HUES6 (cell line): Measurements from ENCODE around the gene FGF14.

Source experiments
- H3K27ac ChIP-seq: 2 replicates; pipeline ENCODE4 v1.7.0; 2013; ENCODE audit warnings: low read depth, mild to moderate bottlenecking, low read length, inconsistent platforms
- H3K27me3 ChIP-seq: 2 replicates; pipeline ENCODE4 v1.6.1; 2013; ENCODE audit warnings: low read length; ENCODE audit not compliant: control insufficient read depth, insufficient read depth
- H3K36me3 ChIP-seq: 2 replicates; pipeline ENCODE4 v1.6.1; 2013; ENCODE audit warnings: low read length; ENCODE audit not compliant: control insufficient read depth, insufficient read depth
- H3K4me1 ChIP-seq: 2 replicates; pipeline ENCODE4 v1.6.1; 2013; ENCODE audit warnings: low read length; ENCODE audit not compliant: control insufficient read depth, insufficient read depth
- H3K4me3 ChIP-seq: 2 replicates; pipeline ENCODE4 v1.5.1; 2013; ENCODE audit warnings: low read depth, low read length
- H3K9ac ChIP-seq: one replicate; pipeline ENCODE4 v1.6.1; 2013; ENCODE audit warnings: mild to moderate bottlenecking, low read length
- H3K9me3 ChIP-seq: 2 replicates; pipeline ENCODE4 v1.6.1; 2013; ENCODE audit warnings: low read depth, low read length; ENCODE audit not compliant: control insufficient read depth, insufficient read depth

FGF14 gene

DNA sequence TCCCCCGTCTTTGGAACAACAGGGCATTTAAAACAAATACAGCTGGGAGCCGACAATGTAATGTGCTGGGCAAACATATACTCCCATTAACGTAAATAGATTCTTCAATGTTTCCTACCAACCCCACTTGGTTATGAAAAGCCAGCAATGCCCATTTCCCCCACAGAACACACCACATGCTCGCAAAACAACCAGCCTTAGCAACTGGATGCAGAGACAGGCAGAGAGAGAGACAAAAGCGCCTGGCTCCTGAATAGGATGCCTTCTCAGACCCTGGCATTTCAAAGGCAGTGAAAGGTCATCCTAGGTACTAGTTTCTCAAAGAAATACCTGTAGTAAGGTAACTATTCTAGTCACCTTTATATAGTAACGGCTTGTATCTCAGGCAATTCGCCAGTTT, 486.5 kb downstream of the FGF14 start:
- H3K27ac ChIP-seq: no peak overlapping the region
- no peaks in the 10 kb centered on the region for H3K9me3 ChIP-seq
- H3K9ac ChIP-seq: no peak overlapping the region
- H3K27me3 ChIP-seq: peaks cover 78% of the 10 kb centered on the region
- no peaks in the 10 kb centered on the region for H3K36me3 ChIP-seq
- peak overlapping the region; percentile 45; the same call in 1 of the 2 replicates for H3K4me3 ChIP-seq
- H3K4me1 ChIP-seq: peaks cover 18% of the 10 kb centered on the region

GRCh38 chr13:101911752-101912151, 490.1 kb downstream of the FGF14 start:
- no peak overlapping the region for H3K4me3 ChIP-seq
- peaks cover 42% of the 10 kb centered on the region for H3K27me3 ChIP-seq
- H3K27ac ChIP-seq: no peak overlapping the region

GRCh38 chr13:101903890-101904289, 498.0 kb downstream of the FGF14 start:
- Histone ChIP-seq H3K9ac (no peak overlapping the region), H3K27ac (no peak overlapping the region), H3K27me3 (no peaks in the 10 kb centered on the region), H3K4me1 (no peaks in the 10 kb centered on the region), H3K4me3 (no peak overlapping the region), H3K36me3 (no peaks in the 10 kb centered on the region), H3K9me3 (no peaks in the 10 kb centered on the region)

More at GRCh38 chr13:101911752-101912151, 490.1 kb downstream of the FGF14 start:
- Histone ChIP-seq H3K4me1 (peaks cover 3% of the 10 kb centered on the region; the same call in 1 of the 2 replicates), H3K36me3 (no peaks in the 10 kb centered on the region), H3K9ac (no peak overlapping the region), H3K9me3 (no peaks in the 10 kb centered on the region)

DNA sequence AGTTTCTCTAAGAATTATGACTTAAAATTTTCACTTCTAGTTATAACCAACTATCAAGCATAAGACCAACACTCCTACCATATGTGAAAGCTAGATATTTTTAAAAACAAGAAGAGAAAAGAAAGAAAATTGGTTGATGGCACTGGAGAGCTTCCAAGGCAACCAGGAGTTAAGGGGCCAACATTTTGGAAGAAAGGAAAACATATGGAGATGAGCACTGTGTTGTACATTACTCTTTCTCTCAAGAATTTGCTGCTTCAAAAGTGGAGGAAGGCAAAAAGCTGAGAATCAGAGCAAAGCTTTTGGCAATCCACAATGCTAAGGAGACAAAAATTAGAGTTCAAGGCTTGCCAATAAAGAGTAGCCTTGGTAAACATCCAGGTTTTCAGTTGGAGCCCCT, 503.2 kb downstream of the FGF14 start:
- Histone ChIP-seq H3K36me3 (no peaks in the 10 kb centered on the region), H3K9me3 (no peaks in the 10 kb centered on the region), H3K27me3 (no peaks in the 10 kb centered on the region), H3K9ac (no peak overlapping the region), H3K4me1 (no peaks in the 10 kb centered on the region), H3K4me3 (no peak overlapping the region), H3K27ac (no peak overlapping the region)

- Histone ChIP-seq H3K27me3 (no peaks in the 10 kb centered on the region), H3K36me3 (no peaks in the 10 kb centered on the region), H3K4me1 (no peaks in the 10 kb centered on the region), H3K9ac (no peak overlapping the region), H3K27ac (no peak overlapping the region), H3K4me3 (no peak overlapping the region), H3K9me3 (no peaks in the 10 kb centered on the region)
Observed at GRCh38 chr13:101896541-101896940, 505.3 kb downstream of the FGF14 start.

- Histone ChIP-seq H3K9ac (no peak overlapping the region), H3K27ac (no peak overlapping the region), H3K36me3 (no peaks in the 10 kb centered on the region), H3K4me1 (no peaks in the 10 kb centered on the region), H3K27me3 (no peaks in the 10 kb centered on the region), H3K4me3 (no peak overlapping the region), H3K9me3 (no peaks in the 10 kb centered on the region)
Observed at GRCh38 chr13:101893021-101893420, 508.8 kb downstream of the FGF14 start.

- Histone ChIP-seq H3K27me3 (no peaks in the 10 kb centered on the region), H3K27ac (no peak overlapping the region), H3K4me3 (no peak overlapping the region), H3K36me3 (no peaks in the 10 kb centered on the region), H3K9me3 (no peaks in the 10 kb centered on the region), H3K9ac (no peak overlapping the region), H3K4me1 (no peaks in the 10 kb centered on the region)
Observed at GRCh38 chr13:101892296-101892695, 509.6 kb downstream of the FGF14 start.

GRCh38 chr13:101881593-101881992, 520.3 kb downstream of the FGF14 start:
- Histone ChIP-seq H3K27me3 (no peaks in the 10 kb centered on the region), H3K4me3 (no peak overlapping the region), H3K9ac (no peak overlapping the region), H3K36me3 (no peaks in the 10 kb centered on the region), H3K4me1 (no peaks in the 10 kb centered on the region), H3K27ac (no peak overlapping the region), H3K9me3 (no peaks in the 10 kb centered on the region)

DNA sequence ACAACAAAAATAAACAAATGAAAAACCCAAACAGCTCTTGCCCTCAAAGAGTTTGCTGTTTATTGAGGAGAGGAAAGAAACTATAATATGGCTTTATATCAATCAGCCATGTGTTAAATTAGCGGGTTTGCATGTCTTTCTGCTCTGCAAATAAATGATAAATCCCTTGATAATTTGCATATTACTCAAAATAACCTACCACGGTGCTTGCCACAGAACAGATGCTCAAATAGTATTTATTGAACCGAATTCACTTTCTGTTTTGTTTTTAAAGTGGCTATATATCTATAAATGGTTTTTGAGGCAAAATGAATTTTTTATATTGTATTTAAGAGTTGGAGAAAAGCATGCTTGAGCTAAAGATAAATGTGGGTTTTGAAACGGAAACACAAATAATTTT, 521.3 kb downstream of the FGF14 start:
- Histone ChIP-seq H3K4me1 (no peaks in the 10 kb centered on the region), H3K9ac (no peak overlapping the region), H3K9me3 (no peaks in the 10 kb centered on the region), H3K27me3 (no peaks in the 10 kb centered on the region), H3K4me3 (no peak overlapping the region), H3K27ac (no peak overlapping the region), H3K36me3 (no peaks in the 10 kb centered on the region)

DNA sequence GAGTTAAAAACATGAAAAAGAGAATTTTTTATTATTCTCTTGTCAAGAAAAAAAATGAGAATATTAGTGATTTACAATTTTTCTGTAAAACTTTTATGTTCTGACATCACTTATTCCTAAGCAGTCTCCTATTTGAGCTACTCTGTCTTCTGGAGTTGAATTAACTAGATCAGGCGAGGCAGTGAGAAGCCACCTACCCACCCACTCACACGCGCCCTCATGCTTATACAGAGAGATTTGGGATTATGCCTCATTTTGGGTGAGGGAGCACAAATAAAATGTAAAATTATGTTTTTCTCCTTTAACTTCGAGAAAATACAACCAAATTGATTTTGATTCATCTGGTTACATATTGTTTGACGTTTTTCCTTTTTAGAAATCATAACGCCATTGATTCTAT, 524.9 kb downstream of the FGF14 start:
- no peaks in the 10 kb centered on the region for H3K36me3 ChIP-seq
- no peaks in the 10 kb centered on the region for H3K27me3 ChIP-seq
- H3K27ac ChIP-seq: no peak overlapping the region
- H3K4me1 ChIP-seq: no peaks in the 10 kb centered on the region
- no peaks in the 10 kb centered on the region for H3K9me3 ChIP-seq
- H3K9ac ChIP-seq: no peak overlapping the region
- no peak overlapping the region for H3K4me3 ChIP-seq

- no peaks in the 10 kb centered on the region for H3K27me3 ChIP-seq
- H3K4me3 ChIP-seq: no peak overlapping the region
- no peaks in the 10 kb centered on the region for H3K36me3 ChIP-seq
- H3K4me1 ChIP-seq: no peaks in the 10 kb centered on the region
- H3K27ac ChIP-seq: no peak overlapping the region
- no peaks in the 10 kb centered on the region for H3K9me3 ChIP-seq
- no peak overlapping the region for H3K9ac ChIP-seq
Observed at GRCh38 chr13:101875717-101876393, 526.0 kb downstream of the FGF14 start.
